Activated T-cell treated with anti-CD3 and anti-CD28 coated beads, Interleukin-2, amount 50 U/mL, for 24 hours (primary cell): ENCODE measurements around the gene PLA2G5.

Experiments used
- DNase-seq: peaks from one replicate; pipeline ENCODE4 v3.0.0-alpha.2; 2020
- H3K27ac Mint-ChIP-seq: 2 replicates; pipeline ENCODE4 v1.8.0; 2020; ENCODE audit warnings: mild to moderate bottlenecking, mixed read lengths
- H3K27me3 Mint-ChIP-seq: 2 replicates; pipeline ENCODE4 v1.8.0; 2020; ENCODE audit warnings: mixed read lengths
- H3K36me3 Mint-ChIP-seq: 2 replicates; pipeline ENCODE4 v1.8.0; 2020; ENCODE audit warnings: low read depth, mixed read lengths
- H3K4me1 Mint-ChIP-seq: 2 replicates; pipeline ENCODE4 v1.8.0; 2020; ENCODE audit warnings: low read depth, mixed read lengths
- H3K4me3 Mint-ChIP-seq: 2 replicates; pipeline ENCODE4 v1.8.0; 2020; ENCODE audit warnings: mild to moderate bottlenecking, moderate library complexity, mixed read lengths
- H3K9me3 Mint-ChIP-seq: 2 replicates; pipeline ENCODE4 v1.8.0; 2020; ENCODE audit warnings: mixed read lengths

The PLA2G5 gene

GRCh38 chr1:20075345-20075744 is 5.4 kb downstream of the PLA2G5 start:
- DNase-seq = no peak
- Mint-ChIP-seq H3K9me3 (no peaks in the 10 kb centered on the region), H3K36me3 (no peaks in the 10 kb centered on the region), H3K27ac (no peak overlapping the region), H3K4me3 (no peak overlapping the region), H3K4me1 (peaks cover 5% of the 10 kb centered on the region), H3K27me3 (peaks cover 31% of the 10 kb centered on the region)

- peaks cover 40% of the 10 kb centered on the region for H3K27me3 Mint-ChIP-seq
- no peaks in the 10 kb centered on the region for H3K36me3 Mint-ChIP-seq
- H3K4me3 Mint-ChIP-seq = no peak overlapping the region
- H3K4me1 Mint-ChIP-seq = peaks cover 9% of the 10 kb centered on the region
- H3K9me3 Mint-ChIP-seq = no peaks in the 10 kb centered on the region
- no peak for DNase-seq
- no peak overlapping the region for H3K27ac Mint-ChIP-seq
These were observed 6.2 kb downstream of the PLA2G5 start for GRCh38 chr1:20076223-20076622.

- Mint-ChIP-seq H3K4me1 (peaks cover 11% of the 10 kb centered on the region), H3K4me3 (no peak overlapping the region), H3K27me3 (peaks cover 44% of the 10 kb centered on the region), H3K36me3 (no peaks in the 10 kb centered on the region), H3K27ac (no peak overlapping the region), H3K9me3 (no peaks in the 10 kb centered on the region)
- DNase-seq = no peak
These were observed 6.9 kb downstream of the PLA2G5 start for GRCh38 chr1:20076710-20077461.

- Mint-ChIP-seq H3K4me1 (peaks cover 11% of the 10 kb centered on the region), H3K27ac (no peak overlapping the region), H3K4me3 (no peak overlapping the region), H3K27me3 (peaks cover 47% of the 10 kb centered on the region), H3K36me3 (no peaks in the 10 kb centered on the region), H3K9me3 (no peaks in the 10 kb centered on the region)
- no peak for DNase-seq
These were observed 8.2 kb downstream of the PLA2G5 start for GRCh38 chr1:20078171-20078651.

- Mint-ChIP-seq H3K9me3 (no peaks in the 10 kb centered on the region), H3K4me3 (no peak overlapping the region)
These were observed 8.7 kb downstream of the PLA2G5 start for GRCh38 chr1:20078711-20079110.

GRCh38 chr1:20079661-20080305 is 9.8 kb downstream of the PLA2G5 start:
- H3K27me3 Mint-ChIP-seq = peaks cover 47% of the 10 kb centered on the region
- DNase-seq = no peak
- H3K9me3 Mint-ChIP-seq = no peaks in the 10 kb centered on the region
- no peak overlapping the region for H3K27ac Mint-ChIP-seq
- no peak overlapping the region for H3K4me3 Mint-ChIP-seq
- peaks cover 11% of the 10 kb centered on the region for H3K4me1 Mint-ChIP-seq
- H3K36me3 Mint-ChIP-seq = no peaks in the 10 kb centered on the region

More at GRCh38 chr1:20078711-20079110, 8.7 kb downstream of the PLA2G5 start:
- Mint-ChIP-seq H3K27me3 (peaks cover 47% of the 10 kb centered on the region), H3K27ac (no peak overlapping the region), H3K4me1 (peaks cover 11% of the 10 kb centered on the region), H3K36me3 (no peaks in the 10 kb centered on the region)
- no peak for DNase-seq

GRCh38 chr1:20080441-20081352 is 10.7 kb downstream of the PLA2G5 start:
- Mint-ChIP-seq H3K4me3 (no peak overlapping the region), H3K27ac (no peak overlapping the region), H3K9me3 (no peaks in the 10 kb centered on the region), H3K36me3 (no peaks in the 10 kb centered on the region), H3K4me1 (peaks cover 11% of the 10 kb centered on the region), H3K27me3 (peaks cover 47% of the 10 kb centered on the region)
- DNase-seq = no peak

- no peak for DNase-seq
- H3K9me3 Mint-ChIP-seq = no peaks in the 10 kb centered on the region
- H3K36me3 Mint-ChIP-seq = no peaks in the 10 kb centered on the region
- no peak overlapping the region for H3K4me3 Mint-ChIP-seq
- H3K27ac Mint-ChIP-seq = no peak overlapping the region
- peaks cover 47% of the 10 kb centered on the region for H3K27me3 Mint-ChIP-seq
- peaks cover 11% of the 10 kb centered on the region for H3K4me1 Mint-ChIP-seq
These were observed 11.4 kb downstream of the PLA2G5 start for GRCh38 chr1:20081353-20081810.

- DNase-seq = no peak
- no peaks in the 10 kb centered on the region for H3K9me3 Mint-ChIP-seq
- H3K27me3 Mint-ChIP-seq = peaks cover 35% of the 10 kb centered on the region
- peaks cover 11% of the 10 kb centered on the region for H3K4me1 Mint-ChIP-seq
- no peaks in the 10 kb centered on the region for H3K36me3 Mint-ChIP-seq
- H3K4me3 Mint-ChIP-seq = no peak overlapping the region
- H3K27ac Mint-ChIP-seq = no peak overlapping the region
These were observed 12.8 kb downstream of the PLA2G5 start for GRCh38 chr1:20082772-20083171.

GRCh38 chr1:20083178-20083944 is 13.4 kb downstream of the PLA2G5 start:
- no peak overlapping the region for H3K4me3 Mint-ChIP-seq
- peaks cover 29% of the 10 kb centered on the region for H3K27me3 Mint-ChIP-seq
- no peak overlapping the region for H3K27ac Mint-ChIP-seq
- H3K9me3 Mint-ChIP-seq = no peaks in the 10 kb centered on the region
- DNase-seq = no peak
- peaks cover 6% of the 10 kb centered on the region for H3K4me1 Mint-ChIP-seq
- H3K36me3 Mint-ChIP-seq = no peaks in the 10 kb centered on the region

GRCh38 chr1:20086800-20087199 is 16.8 kb downstream of the PLA2G5 start:
- H3K4me3 Mint-ChIP-seq = no peak overlapping the region
- no peaks in the 10 kb centered on the region for H3K36me3 Mint-ChIP-seq
- H3K27me3 Mint-ChIP-seq = peaks cover 11% of the 10 kb centered on the region
- H3K9me3 Mint-ChIP-seq = no peaks in the 10 kb centered on the region
- H3K4me1 Mint-ChIP-seq = no peaks in the 10 kb centered on the region
- no peak for DNase-seq
- H3K27ac Mint-ChIP-seq = no peak overlapping the region

GRCh38 chr1:20087668-20088067 is 17.7 kb downstream of the PLA2G5 start:
- Mint-ChIP-seq H3K36me3 (no peaks in the 10 kb centered on the region), H3K27ac (no peak overlapping the region), H3K4me3 (no peak overlapping the region), H3K27me3 (peaks cover 7% of the 10 kb centered on the region), H3K9me3 (no peaks in the 10 kb centered on the region), H3K4me1 (no peaks in the 10 kb centered on the region)
- no peak for DNase-seq

- DNase-seq = no peak
- no peak overlapping the region for H3K4me3 Mint-ChIP-seq
- H3K9me3 Mint-ChIP-seq = no peaks in the 10 kb centered on the region
- no peak overlapping the region for H3K27ac Mint-ChIP-seq
- H3K4me1 Mint-ChIP-seq = no peaks in the 10 kb centered on the region
- no peaks in the 10 kb centered on the region for H3K36me3 Mint-ChIP-seq
- H3K27me3 Mint-ChIP-seq = peaks cover 12% of the 10 kb centered on the region
These were observed 19.5 kb downstream of the PLA2G5 start for GRCh38 chr1:20089328-20090077.
